Activated B cell treated with CpG ODN at 0.5 μM for 24 hours (primary cell): Measurements from ENCODE around the gene GRIP2. TPM values are rescaled to one million over a fixed set of nuclear protein-coding genes. Genes with fewer than 3 reads are reported as not detected.

Experiments used
- ATAC-seq: fragments of 200-7000 bp; cut with Tn5 transposase; one replicate; pipeline ENCODE4 v1.10.0; 2021; ENCODE audit warnings: low read depth, mild to moderate bottlenecking, moderate library complexity
- CTCF ChIA-PET: fragments of 350-600 bp; sonication (Branson Sonifier 250); formaldehyde crosslinking; loops from one replicate; lab custom pipeline; 2021; ENCODE audit warnings: antibody characterized with exemption; lab: Charles Lee
- POLR2A ChIA-PET: fragments of 350-600 bp; sonication (Branson Sonifier 250); formaldehyde crosslinking; loops from one replicate; lab custom pipeline; 2021; ENCODE audit warnings: antibody characterized with exemption; lab: Charles Lee
- DNase-seq: peaks from one replicate; pipeline ENCODE4 v3.0.0; 2022
- H3K27ac Mint-ChIP-seq: one replicate; pipeline ENCODE4 v1.8.0; 2020; ENCODE audit warnings: mixed read lengths
- H3K27me3 Mint-ChIP-seq: one replicate; pipeline ENCODE4 v1.8.0; 2021; ENCODE audit warnings: mixed read lengths
- H3K36me3 Mint-ChIP-seq: one replicate; pipeline ENCODE4 v1.8.0; 2021; ENCODE audit warnings: low read depth, mixed read lengths
- H3K4me1 Mint-ChIP-seq: one replicate; pipeline ENCODE4 v1.8.0; 2021; ENCODE audit warnings: mixed read lengths
- H3K4me3 Mint-ChIP-seq: one replicate; pipeline ENCODE4 v1.8.0; 2020; ENCODE audit warnings: mild to moderate bottlenecking, mixed read lengths
- H3K9me3 Mint-ChIP-seq: one replicate; pipeline ENCODE4 v1.8.0; 2020; ENCODE audit warnings: mixed read lengths
- intact Hi-C: fragments of 100-400 bp; cut with micrococcal nuclease; formaldehyde crosslinking; loops from one replicate; pipeline ENCODE4 v1.15.1; 2024
- total RNA-seq: library from RNA; stranded (reverse); gene quantifications from 2 replicates; pipeline ENCODE4 v1.2.3, GENCODE V29; 2022
- TF ChIP-seq, protein P1 (sequence below): fragments of 200-600 bp; IDR thresholded peaks from one replicate; pipeline ENCODE4 v1.8.0; 2022; ENCODE audit warnings: antibody characterized with exemption, mild to moderate bottlenecking

GRIP2 gene
- total RNA-seq, 1 donor from 2014 or later = not detected

GRCh38 chr3:14497321-14497720, 42.8 kb downstream of the GRIP2 start:
- TF ChIP-seq, protein P1, sequence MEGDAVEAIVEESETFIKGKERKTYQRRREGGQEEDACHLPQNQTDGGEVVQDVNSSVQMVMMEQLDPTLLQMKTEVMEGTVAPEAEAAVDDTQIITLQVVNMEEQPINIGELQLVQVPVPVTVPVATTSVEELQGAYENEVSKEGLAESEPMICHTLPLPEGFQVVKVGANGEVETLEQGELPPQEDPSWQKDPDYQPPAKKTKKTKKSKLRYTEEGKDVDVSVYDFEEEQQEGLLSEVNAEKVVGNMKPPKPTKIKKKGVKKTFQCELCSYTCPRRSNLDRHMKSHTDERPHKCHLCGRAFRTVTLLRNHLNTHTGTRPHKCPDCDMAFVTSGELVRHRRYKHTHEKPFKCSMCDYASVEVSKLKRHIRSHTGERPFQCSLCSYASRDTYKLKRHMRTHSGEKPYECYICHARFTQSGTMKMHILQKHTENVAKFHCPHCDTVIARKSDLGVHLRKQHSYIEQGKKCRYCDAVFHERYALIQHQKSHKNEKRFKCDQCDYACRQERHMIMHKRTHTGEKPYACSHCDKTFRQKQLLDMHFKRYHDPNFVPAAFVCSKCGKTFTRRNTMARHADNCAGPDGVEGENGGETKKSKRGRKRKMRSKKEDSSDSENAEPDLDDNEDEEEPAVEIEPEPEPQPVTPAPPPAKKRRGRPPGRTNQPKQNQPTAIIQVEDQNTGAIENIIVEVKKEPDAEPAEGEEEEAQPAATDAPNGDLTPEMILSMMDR = no peak
- intact Hi-C loops = no loop called here
- ChIA-PET POLR2A (no interaction called here), CTCF (no interaction called here)
- no peak overlapping the region for H3K4me3 Mint-ChIP-seq
- peaks cover 5% of the 10 kb centered on the region for H3K9me3 Mint-ChIP-seq
- H3K27me3 Mint-ChIP-seq = peaks cover 5% of the 10 kb centered on the region
- H3K36me3 Mint-ChIP-seq = no peaks in the 10 kb centered on the region
- no peak overlapping the region for H3K27ac Mint-ChIP-seq
- H3K4me1 Mint-ChIP-seq = no peaks in the 10 kb centered on the region
- DNase-seq (no peak), ATAC-seq (no peak)

GRCh38 chr3:14496351-14496750, 43.8 kb downstream of the GRIP2 start:
- Mint-ChIP-seq H3K27me3 (peaks cover 5% of the 10 kb centered on the region), H3K9me3 (peaks cover 2% of the 10 kb centered on the region), H3K36me3 (no peaks in the 10 kb centered on the region), H3K4me3 (no peak overlapping the region), H3K27ac (no peak overlapping the region), H3K4me1 (no peaks in the 10 kb centered on the region)
- ChIA-PET POLR2A (no interaction called here), CTCF (no interaction called here)
- intact Hi-C loops = no loop called here
- TF ChIP-seq, protein P1 = no peak
- DNase-seq (no peak), ATAC-seq (no peak)

DNA sequence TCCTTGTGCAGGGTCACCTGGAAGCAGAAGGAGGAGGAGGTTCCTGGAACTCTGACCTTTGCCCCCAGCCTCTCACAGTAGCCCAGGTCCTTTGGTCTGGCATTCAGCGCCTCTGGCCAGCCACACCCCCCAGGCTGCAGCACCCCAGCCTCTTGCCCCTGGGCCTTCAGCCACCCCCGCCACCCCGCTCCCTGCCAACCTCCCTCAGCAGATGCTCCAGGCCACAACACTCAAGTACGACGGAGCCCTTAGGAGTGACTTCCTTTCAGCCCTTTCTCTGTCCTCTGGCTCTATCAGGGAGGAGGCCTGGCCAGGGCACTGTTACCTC, 45.2 kb downstream of the GRIP2 start:
- Mint-ChIP-seq H3K9me3 (no peaks in the 10 kb centered on the region), H3K4me3 (no peak overlapping the region), H3K4me1 (no peaks in the 10 kb centered on the region), H3K27me3 (peaks cover 5% of the 10 kb centered on the region), H3K36me3 (peaks cover 9% of the 10 kb centered on the region), H3K27ac (no peak overlapping the region)
- CTCF ChIA-PET = no interaction called here
- ATAC-seq = no peak
- POLR2A ChIA-PET = no interaction called here
- TF ChIP-seq, protein P1 = no peak
- intact Hi-C loops = no loop called here
- no peak for DNase-seq

DNA sequence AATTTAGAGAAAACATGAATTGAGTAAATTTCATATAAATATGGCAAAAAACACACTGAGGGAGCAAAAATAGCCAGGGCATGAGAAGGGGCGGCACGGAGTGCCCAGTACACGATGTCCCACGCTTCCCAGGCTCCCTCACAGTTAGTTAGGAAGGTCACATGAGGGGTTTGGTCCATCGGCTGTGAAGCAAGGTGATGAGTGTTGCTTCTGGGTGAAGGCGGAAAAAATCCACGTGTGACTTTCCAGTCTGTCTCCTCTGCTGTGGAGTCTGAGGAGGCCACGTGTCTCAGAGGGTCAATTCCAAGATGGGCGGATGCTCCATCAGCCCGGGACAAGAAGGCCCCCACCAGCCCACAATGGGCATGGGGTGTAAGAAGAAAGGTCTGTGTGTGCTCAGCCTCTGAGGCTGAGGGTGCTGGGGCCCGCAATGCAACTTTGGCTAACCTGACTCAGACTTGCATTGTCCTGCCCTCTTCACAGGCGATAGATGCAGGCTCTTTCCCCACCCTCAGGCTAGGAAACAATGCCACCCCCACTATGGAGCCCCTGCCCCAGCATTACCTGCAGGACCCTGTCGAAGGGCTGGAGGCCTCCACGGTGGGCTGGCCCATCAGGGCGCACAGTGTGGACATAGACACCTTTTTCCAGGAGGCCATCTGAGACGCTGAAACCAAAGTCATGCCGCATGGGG, 45.7 kb downstream of the GRIP2 start:
- POLR2A ChIA-PET = no interaction called here

More for the DNA sequence above, 45.7 kb downstream of the GRIP2 start:
- ATAC-seq = no peak
- no peak for DNase-seq
- no peak overlapping the region for H3K27ac Mint-ChIP-seq
- H3K4me1 Mint-ChIP-seq = no peaks in the 10 kb centered on the region
- no peaks in the 10 kb centered on the region for H3K9me3 Mint-ChIP-seq
- intact Hi-C loops = no loop called here
- peaks cover 5% of the 10 kb centered on the region for H3K27me3 Mint-ChIP-seq
- H3K36me3 Mint-ChIP-seq = peaks cover 14% of the 10 kb centered on the region
- CTCF ChIA-PET = no interaction called here
- TF ChIP-seq, protein P1 = no peak
- H3K4me3 Mint-ChIP-seq = no peak overlapping the region
